Measurements from ENCODE around the gene N4BP2L2. TPM values are rescaled to one million over a fixed set of nuclear protein-coding genes. Genes with fewer than 3 reads are reported as not detected.

The N4BP2L2 gene
- total RNA-seq, 1 donor from 2014 or later: 117 TPM

DNA sequence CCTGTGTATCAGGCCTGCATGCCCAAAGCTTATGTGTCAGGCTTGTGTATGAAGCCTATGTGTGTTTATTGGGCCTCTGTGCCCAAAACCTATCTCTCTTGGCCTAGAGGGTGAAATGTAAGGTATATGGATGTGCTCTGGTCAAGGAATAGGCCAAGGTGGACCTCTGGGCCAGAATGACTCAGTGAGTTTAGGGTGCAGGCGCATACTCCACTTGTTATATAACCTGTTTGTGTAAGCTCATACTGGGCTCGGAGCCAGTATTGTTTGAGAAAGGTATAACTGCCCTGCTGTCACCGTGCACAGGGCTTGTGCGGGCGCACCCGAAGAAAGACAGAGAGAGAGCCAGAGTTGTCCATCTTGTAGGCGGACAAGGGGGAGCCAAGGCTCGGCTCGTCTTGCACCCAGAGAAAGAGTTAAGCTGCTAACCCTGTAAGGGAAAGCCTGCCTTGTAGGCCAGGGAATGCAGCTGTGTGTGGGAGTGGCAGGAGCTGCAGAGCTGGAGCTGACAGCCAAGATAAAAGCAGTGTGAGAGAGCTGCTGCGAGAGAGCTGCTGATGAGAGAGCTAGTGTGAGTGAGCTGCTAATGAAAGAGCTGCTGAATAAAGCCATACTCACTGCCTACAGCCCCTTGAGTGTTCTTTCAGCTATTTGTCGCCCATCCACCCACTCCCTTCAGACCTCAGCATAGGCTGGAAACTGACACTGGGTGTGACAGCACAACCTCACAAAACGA, 67.2 kb downstream of the N4BP2L2 start:
- DNase-seq (ENCODE audit: low spot score): no peak

DNA sequence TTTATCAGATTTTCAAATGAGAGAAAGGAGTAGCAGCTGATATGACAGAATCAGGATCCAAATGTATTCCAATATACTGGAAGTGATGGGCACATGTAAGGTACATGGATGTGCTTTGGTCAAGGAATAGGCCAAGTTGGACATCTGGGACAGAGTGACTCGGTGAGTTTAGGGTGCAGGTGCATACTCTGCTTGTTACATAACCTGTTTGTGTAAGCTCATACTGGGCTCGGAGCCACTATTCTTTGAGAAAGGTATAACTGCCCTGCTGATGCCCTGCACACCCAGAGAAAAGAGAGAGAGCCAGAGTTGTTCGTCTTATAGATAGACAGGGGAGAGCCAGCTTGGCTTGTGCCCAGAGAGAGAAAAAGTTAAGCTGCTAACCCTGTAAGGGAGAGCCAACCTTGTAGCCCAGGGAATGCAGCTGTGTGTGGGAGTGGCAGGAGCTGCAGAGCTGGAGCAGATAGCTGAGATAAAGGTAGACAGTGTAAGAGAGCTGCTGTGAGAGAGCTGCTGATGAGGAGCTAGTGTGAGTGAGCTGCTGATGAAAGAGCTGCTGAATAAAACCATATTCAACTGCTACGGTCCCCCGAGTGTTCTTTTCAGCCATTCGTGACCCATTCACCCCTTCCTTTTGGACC, 70.0 kb downstream of the N4BP2L2 start:
- no peak for DNase-seq (ENCODE audit: low spot score)

DNA sequence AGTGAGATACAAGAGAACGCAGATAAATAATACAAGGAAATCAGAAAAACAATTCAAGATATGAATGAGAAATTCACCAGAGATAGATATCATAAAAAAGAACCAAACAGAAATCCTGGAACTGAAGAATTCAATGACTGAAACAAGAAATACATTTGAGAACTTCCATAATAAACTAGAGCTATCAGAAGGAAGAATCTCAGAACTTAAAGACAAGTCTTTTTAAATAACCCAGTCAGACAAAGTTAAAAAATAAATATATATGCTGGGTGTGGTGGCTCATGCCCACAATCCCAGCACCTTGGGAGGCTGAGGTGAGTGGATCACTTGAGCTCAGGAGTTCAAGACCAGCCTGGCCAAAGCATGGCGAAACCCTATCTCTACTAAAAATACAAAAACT, 82.0 kb downstream of the N4BP2L2 start:
- no peak for DNase-seq (ENCODE audit: low spot score)

DNA sequence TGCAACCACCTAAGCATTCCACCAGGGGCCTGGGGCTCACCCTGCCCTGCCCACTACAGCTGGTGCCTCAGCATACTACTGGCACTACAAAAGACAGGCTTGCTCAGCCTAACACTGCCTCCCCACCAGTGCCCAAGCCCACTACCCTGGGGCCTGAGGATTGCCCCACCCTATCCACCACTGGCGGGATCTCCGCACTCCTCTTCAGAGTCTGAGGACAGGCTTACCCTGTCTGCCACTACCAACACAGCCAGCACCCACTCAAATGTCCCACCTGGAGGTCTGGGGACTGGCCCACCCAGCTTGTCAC, 83.0 kb downstream of the N4BP2L2 start:
- no peak for DNase-seq (ENCODE audit: low spot score)

GRCh38 chr13:32454886-32455593, 83.6 kb downstream of the N4BP2L2 start:
- DNase-seq (ENCODE audit: low spot score): no peak

GRCh38 chr13:32453981-32454380, 84.6 kb downstream of the N4BP2L2 start:
- no peak for DNase-seq (ENCODE audit: low spot score)

- DNase-seq (ENCODE audit: low spot score): no peak
Observed at GRCh38 chr13:32448972-32449371, 89.6 kb downstream of the N4BP2L2 start.

DNA sequence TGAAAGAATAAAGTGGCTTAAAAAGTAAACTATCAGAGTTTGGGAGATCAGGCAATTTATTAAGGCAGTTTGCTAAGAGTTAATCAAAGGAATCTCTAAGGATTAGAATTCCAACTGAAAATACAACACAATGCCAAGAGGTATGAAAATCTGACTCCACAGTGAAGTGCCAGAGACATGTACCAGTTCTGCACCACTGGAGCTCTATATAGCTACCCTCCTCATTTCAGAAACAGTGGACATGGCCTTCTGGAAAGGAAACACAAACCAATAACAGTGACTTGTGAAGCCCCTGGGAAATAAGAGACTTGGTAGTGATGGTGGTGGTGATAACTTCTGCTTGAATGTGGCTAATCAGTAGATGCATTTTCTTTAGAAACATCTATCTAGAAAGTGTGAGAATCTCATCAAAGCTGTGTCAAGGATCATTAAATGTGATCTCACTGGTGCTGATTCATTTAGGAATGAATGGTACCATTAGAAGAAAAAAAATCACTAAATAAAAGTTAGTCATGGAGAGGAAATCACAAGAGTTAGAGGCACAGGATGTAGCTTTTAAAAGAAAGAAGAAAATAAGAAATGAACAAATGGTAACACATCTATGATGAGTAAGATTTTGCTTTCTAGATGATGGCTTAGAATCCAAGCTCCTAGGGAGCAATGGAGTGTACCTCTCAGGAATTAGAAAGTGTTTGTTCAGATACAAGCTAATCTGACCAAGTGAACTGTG, 90.5 kb downstream of the N4BP2L2 start:
- DNase-seq (ENCODE audit: low spot score): no peak

DNA sequence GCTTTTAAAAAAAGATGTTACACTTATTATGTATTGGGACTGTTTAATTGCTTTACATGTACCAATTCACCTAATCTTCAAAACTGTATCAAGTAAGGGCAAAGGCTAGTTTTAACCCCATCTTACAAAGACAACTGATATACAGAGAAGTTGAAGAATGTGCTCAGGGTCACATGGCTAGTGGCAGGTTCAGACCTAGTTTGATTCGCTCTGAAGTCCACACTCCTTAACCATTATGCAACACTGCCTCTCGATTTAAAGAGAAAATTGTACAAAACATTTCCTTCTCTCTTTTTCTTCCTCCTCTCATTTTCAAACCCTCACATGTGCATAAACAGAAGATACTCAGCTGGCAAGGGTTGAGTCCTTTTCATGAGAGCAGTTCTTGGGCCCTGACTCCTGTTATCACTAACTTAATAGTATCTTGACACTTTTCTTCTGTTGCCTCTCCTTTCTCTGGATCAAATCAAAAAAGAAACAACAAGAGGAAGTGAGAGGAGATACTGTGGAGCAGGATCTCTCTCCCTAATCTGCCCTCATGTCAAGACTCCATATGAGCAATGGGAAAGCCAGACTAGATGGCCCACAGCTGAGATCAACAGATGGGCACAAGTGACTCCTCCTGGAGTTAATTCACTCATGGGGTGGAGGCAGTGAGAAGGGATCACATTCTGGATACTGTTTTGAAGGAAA, 91.7 kb downstream of the N4BP2L2 start:
- DNase-seq (ENCODE audit: low spot score): no peak

DNA sequence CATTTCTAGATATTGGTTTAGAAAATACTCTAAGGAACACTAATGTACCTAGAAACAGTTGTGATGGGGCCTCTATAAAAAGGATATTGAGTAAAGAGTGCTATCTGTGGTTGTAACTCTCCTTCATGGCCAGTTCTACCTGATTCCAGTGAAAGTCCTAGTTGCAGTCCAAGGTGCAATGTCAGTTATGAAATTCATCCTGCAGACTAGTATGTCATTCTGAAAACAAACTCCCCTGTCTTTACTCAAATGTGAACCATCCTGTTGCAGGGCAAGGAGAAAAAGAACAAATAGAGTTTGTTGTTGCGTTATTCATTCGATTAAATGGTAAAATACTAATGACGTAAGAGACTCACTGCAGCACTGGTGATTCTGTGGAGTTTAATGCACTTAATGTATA, 92.4 kb downstream of the N4BP2L2 start:
- no peak for DNase-seq (ENCODE audit: low spot score)

GRCh38 chr13:32445461-32445860, 93.1 kb downstream of the N4BP2L2 start:
- DNase-seq (ENCODE audit: low spot score): no peak

- no peak for DNase-seq (ENCODE audit: low spot score)
Observed at GRCh38 chr13:32443111-32443510, 95.5 kb downstream of the N4BP2L2 start.

GRCh38 chr13:32438871-32439270, 99.7 kb downstream of the N4BP2L2 start:
- no peak for DNase-seq (ENCODE audit: low spot score)

DNA sequence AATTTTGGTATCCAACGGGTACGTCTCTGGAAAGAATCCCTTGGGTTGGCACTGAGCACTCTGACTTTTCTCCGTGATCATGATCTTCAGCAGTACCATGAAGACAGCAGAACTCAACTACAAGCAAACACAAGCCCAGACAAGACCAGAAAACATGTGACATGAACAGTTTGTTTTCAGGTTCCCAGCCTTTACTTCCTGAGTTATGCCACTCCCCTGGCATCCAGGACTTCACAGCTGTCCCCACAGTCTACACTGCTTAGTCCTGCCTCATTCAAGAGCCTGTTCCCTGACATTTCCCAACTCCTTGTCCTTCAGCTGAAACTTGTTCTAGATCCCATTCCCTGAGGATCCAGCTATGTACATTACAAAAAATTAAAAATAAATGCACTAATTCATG, 105.7 kb downstream of the N4BP2L2 start:
- no peak for DNase-seq (ENCODE audit: low spot score)

DNA sequence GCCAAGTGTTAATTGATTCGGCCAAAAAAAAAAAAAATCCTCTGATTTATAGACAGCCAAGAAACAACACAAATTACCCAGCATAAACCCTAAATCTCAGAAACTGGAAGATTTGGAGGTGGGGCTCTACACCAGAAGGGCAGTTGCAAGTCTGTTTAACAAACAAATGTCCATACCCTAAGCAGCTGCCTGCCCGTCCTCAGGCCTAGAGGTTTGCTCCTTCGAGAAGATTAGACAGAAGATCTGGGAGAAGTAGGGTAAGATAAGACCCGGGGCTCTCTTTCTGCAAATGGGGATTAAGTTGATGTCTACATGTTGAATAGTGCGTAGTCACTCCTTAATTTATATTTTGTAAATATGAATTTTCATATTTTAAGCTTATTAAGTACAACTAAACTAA, 107.2 kb downstream of the N4BP2L2 start:
- DNase-seq (ENCODE audit: low spot score): no peak

DNA sequence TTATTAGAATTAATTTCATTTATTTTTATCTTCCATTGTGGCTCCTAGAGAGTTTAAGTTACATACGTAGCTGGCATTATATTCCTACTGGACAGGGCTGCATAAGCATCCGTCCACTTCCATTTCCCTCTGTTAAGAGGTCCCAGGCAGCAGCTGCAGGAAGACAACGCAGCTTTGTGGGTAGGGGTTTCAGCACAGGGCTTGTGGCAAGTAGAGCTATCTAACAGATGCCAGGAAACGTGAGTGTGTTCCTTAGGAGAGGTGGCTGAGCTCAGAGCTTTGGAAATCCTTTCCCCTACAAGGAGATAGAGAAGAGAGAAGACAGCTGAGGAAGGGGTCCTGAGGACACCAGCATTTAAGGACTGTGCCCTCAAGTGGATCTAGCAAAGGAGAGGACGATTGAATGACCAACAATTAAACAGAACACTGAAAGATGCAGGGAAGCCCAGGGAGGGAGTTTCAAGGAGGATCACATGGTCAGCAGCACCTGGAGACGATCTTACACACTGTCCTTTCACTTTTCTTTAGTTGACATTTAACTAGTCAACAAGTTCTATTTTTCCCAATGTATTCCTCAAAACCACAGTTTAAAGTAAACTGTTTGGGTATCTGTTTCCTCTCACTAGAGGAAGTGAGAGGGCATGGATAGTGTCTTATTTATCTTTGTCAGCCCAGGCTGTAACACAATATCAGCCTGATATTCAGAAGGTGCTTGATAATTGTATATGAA, 108.4 kb downstream of the N4BP2L2 start:
- no peak for DNase-seq (ENCODE audit: low spot score)

DNA sequence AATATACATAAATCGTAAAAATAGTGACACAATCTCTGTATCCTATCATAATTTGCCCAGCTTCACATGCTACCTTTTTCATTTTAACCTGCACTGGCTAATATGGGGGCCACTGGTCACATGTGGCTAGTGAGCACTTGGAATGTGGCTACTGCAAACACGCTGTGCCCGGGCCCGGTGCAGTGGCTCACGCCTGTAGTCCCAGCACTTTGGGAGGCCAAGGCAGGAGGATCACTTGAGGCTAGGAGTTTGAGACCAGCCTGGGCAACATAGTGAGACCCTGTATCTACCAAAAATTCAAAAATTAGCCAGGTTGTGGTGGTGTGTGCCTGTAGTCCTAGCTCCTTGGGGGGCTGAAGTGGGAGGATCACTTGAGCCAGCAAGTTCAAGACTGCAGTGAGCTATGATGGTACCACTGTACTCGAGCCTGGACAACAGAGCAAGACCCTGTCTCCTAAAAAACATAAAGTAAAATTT, 109.1 kb downstream of the N4BP2L2 start:
- DNase-seq (ENCODE audit: low spot score): no peak

DNA sequence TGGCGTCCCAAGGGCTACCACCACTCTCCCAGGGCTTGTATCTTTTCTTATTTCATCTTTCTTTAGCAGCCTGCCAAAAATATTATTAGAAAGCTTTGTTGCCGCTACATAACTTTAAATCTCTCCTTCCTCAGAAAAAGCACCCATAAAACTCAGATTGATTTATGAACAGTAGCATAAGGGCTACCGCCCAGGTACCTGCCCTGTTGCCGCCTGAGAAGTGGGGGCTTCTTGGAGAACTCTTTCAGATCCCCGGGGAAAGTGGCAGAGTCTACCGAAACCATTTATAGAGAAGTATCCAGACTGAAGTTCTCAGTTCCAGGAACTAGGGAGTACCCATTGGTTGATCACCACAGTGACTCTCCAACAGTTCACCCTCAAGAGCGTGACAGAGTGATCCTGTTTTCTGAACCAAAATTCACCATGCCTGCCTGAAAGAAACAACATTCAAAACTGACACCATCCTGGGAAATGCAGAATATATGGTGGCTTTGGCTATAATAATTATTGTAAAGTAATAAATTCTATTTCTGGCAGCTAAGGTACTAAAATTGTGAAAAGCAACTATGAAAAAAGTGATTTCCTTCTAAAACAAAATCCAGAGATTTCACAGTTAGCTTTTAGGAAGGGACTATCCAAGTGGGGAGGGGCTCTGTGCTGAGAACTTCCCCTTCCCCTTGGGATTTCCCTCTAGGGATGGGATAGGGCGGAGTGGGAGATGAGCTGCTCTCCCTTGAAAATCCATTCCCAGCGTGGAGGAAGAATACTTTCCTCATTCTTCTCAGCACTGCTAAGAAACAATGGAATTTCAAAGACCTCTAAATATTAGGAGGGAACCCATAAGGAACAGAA, 109.8 kb downstream of the N4BP2L2 start:
- no peak for DNase-seq (ENCODE audit: low spot score)

- DNase-seq (ENCODE audit: low spot score): peak; percentile 91
Observed at GRCh38 chr13:32427852-32428580, 110.6 kb downstream of the N4BP2L2 start, which contains the start of gene N4BP2L1. Gene N4BP2L1 (minus strand): TSS chr13:32428130. CDS start chr13:32428082, 48 bp downstream.
